ENCODE measurements around the gene NINL. TPM values are rescaled to one million over a fixed set of nuclear protein-coding genes. Genes with fewer than 3 reads are reported as not detected.
"Not testable (repeated sequence)": the region's sequence is repeated elsewhere in the genome, so short reads cannot be mapped to it uniquely, and the experiment has no call there.

NINL gene
- polyA plus RNA-seq, 1 donor, result 30.9 TPM

GRCh38 chr20:25478889-25479568, 106.3 kb downstream of the NINL start:
- peaks cover 61% of the 10 kb centered on the region for H3K36me3 ChIP-seq (ENCODE audit: control insufficient read depth, insufficient read depth, low read length)

GRCh38 chr20:25477014-25477882, 108.1 kb downstream of the NINL start:
- H3K4me1 ChIP-seq (ENCODE audit: control insufficient read depth, insufficient read depth, low read length), result no peaks in the 10 kb centered on the region
- no peaks in the 10 kb centered on the region for H3K9me3 ChIP-seq (ENCODE audit: control insufficient read depth, low read depth, low read length)
- no peak overlapping the region for H3K4me3 ChIP-seq (ENCODE audit: low read length)
- H3K27ac ChIP-seq (ENCODE audit: low read length), result no peak overlapping the region
- WGBS (ENCODE audit: insufficient coverage, low lambda C conversion rate), result 100% methylated on average over 3 of the region's 28 CpGs
- no peak for DNase-seq
- H3K36me3 ChIP-seq (ENCODE audit: control insufficient read depth, insufficient read depth, low read length), result peaks cover 61% of the 10 kb centered on the region
- H3K27me3 ChIP-seq (ENCODE audit: control insufficient read depth, insufficient read depth, low read length), result no peaks in the 10 kb centered on the region

More at GRCh38 chr20:25478889-25479568, 106.3 kb downstream of the NINL start:
- Histone ChIP-seq H3K27ac (ENCODE audit: low read length) (no peak overlapping the region), H3K4me1 (ENCODE audit: control insufficient read depth, insufficient read depth, low read length) (no peaks in the 10 kb centered on the region), H3K9me3 (ENCODE audit: control insufficient read depth, low read depth, low read length) (no peaks in the 10 kb centered on the region), H3K27me3 (ENCODE audit: control insufficient read depth, insufficient read depth, low read length) (no peaks in the 10 kb centered on the region), H3K4me3 (ENCODE audit: low read length) (no peak overlapping the region)
- 80% methylated on average over 1 of the region's 24 CpGs for WGBS (ENCODE audit: insufficient coverage, low lambda C conversion rate)
- DNase-seq, result no peak

GRCh38 chr20:25476106-25477013, 109.0 kb downstream of the NINL start:
- DNase-seq, result no peak
- Histone ChIP-seq H3K27ac (ENCODE audit: low read length) (no peak overlapping the region), H3K4me1 (ENCODE audit: control insufficient read depth, insufficient read depth, low read length) (no peaks in the 10 kb centered on the region), H3K36me3 (ENCODE audit: control insufficient read depth, insufficient read depth, low read length) (peaks cover 61% of the 10 kb centered on the region), H3K9me3 (ENCODE audit: control insufficient read depth, low read depth, low read length) (no peaks in the 10 kb centered on the region), H3K27me3 (ENCODE audit: control insufficient read depth, insufficient read depth, low read length) (no peaks in the 10 kb centered on the region), H3K4me3 (ENCODE audit: low read length) (no peak overlapping the region)
- WGBS (ENCODE audit: insufficient coverage, low lambda C conversion rate), result no CpG with 5 or more reads among the region's 52 CpGs

- H3K4me3 ChIP-seq (ENCODE audit: low read length); H3K27ac ChIP-seq (ENCODE audit: low read length); H3K9me3 ChIP-seq (ENCODE audit: control insufficient read depth, low read depth, low read length); H3K4me1 ChIP-seq (ENCODE audit: control insufficient read depth, insufficient read depth, low read length); DNase-seq; H3K27me3 ChIP-seq (ENCODE audit: control insufficient read depth, insufficient read depth, low read length): not testable (repeated sequence)
- peaks cover 48% of the 10 kb centered on the region for H3K36me3 ChIP-seq (ENCODE audit: control insufficient read depth, insufficient read depth, low read length)
- 100% methylated on average over 1 of the region's 2 CpGs for WGBS (ENCODE audit: insufficient coverage, low lambda C conversion rate)
Observed at GRCh38 chr20:25473297-25473696, 112.0 kb downstream of the NINL start.

GRCh38 chr20:25471020-25471419, 114.3 kb downstream of the NINL start:
- no CpG with 5 or more reads among the region's 7 CpGs for WGBS (ENCODE audit: insufficient coverage, low lambda C conversion rate)
- no peaks in the 10 kb centered on the region for H3K4me1 ChIP-seq (ENCODE audit: control insufficient read depth, insufficient read depth, low read length)

GRCh38 chr20:25470045-25470444, 115.3 kb downstream of the NINL start:
- peak; percentile 13 to 15 for DNase-seq
- Histone ChIP-seq H3K4me3 (ENCODE audit: low read length) (no peak overlapping the region), H3K27ac (ENCODE audit: low read length) (no peak overlapping the region), H3K27me3 (ENCODE audit: control insufficient read depth, insufficient read depth, low read length) (no peaks in the 10 kb centered on the region), H3K4me1 (ENCODE audit: control insufficient read depth, insufficient read depth, low read length) (no peaks in the 10 kb centered on the region), H3K36me3 (ENCODE audit: control insufficient read depth, insufficient read depth, low read length) (peaks cover 53% of the 10 kb centered on the region), H3K9me3 (ENCODE audit: control insufficient read depth, low read depth, low read length) (no peaks in the 10 kb centered on the region)
- no CpG with 5 or more reads among the region's 13 CpGs for WGBS (ENCODE audit: insufficient coverage, low lambda C conversion rate)

More at GRCh38 chr20:25471020-25471419, 114.3 kb downstream of the NINL start:
- Histone ChIP-seq H3K9me3 (ENCODE audit: control insufficient read depth, low read depth, low read length) (no peaks in the 10 kb centered on the region), H3K27ac (ENCODE audit: low read length) (no peak overlapping the region), H3K27me3 (ENCODE audit: control insufficient read depth, insufficient read depth, low read length) (no peaks in the 10 kb centered on the region), H3K36me3 (ENCODE audit: control insufficient read depth, insufficient read depth, low read length) (peaks cover 46% of the 10 kb centered on the region), H3K4me3 (ENCODE audit: low read length) (no peak overlapping the region)
- DNase-seq, result no peak

- DNase-seq, result no peak
- H3K27me3 ChIP-seq (ENCODE audit: control insufficient read depth, insufficient read depth, low read length), result no peaks in the 10 kb centered on the region
- no peak overlapping the region for H3K4me3 ChIP-seq (ENCODE audit: low read length)
- H3K27ac ChIP-seq (ENCODE audit: low read length), result no peak overlapping the region
- no peaks in the 10 kb centered on the region for H3K9me3 ChIP-seq (ENCODE audit: control insufficient read depth, low read depth, low read length)
- no CpG with 5 or more reads among the region's 13 CpGs for WGBS (ENCODE audit: insufficient coverage, low lambda C conversion rate)
- H3K36me3 ChIP-seq (ENCODE audit: control insufficient read depth, insufficient read depth, low read length), result peaks cover 58% of the 10 kb centered on the region
- no peaks in the 10 kb centered on the region for H3K4me1 ChIP-seq (ENCODE audit: control insufficient read depth, insufficient read depth, low read length)
Observed at GRCh38 chr20:25469558-25469957, 115.8 kb downstream of the NINL start.

GRCh38 chr20:25468126-25469075, 116.9 kb downstream of the NINL start:
- no peak overlapping the region for H3K27ac ChIP-seq (ENCODE audit: low read length)
- no peak overlapping the region for H3K4me3 ChIP-seq (ENCODE audit: low read length)
- WGBS (ENCODE audit: insufficient coverage, low lambda C conversion rate), result no CpG with 5 or more reads among the region's 18 CpGs
- peaks cover 60% of the 10 kb centered on the region for H3K36me3 ChIP-seq (ENCODE audit: control insufficient read depth, insufficient read depth, low read length)
- no peaks in the 10 kb centered on the region for H3K27me3 ChIP-seq (ENCODE audit: control insufficient read depth, insufficient read depth, low read length)
- DNase-seq, result no peak
- H3K4me1 ChIP-seq (ENCODE audit: control insufficient read depth, insufficient read depth, low read length), result no peaks in the 10 kb centered on the region
- H3K9me3 ChIP-seq (ENCODE audit: control insufficient read depth, low read depth, low read length), result no peaks in the 10 kb centered on the region

- DNase-seq, result no peak
- no peak overlapping the region for H3K4me3 ChIP-seq (ENCODE audit: low read length)
- no peaks in the 10 kb centered on the region for H3K9me3 ChIP-seq (ENCODE audit: control insufficient read depth, low read depth, low read length)
- no peaks in the 10 kb centered on the region for H3K4me1 ChIP-seq (ENCODE audit: control insufficient read depth, insufficient read depth, low read length)
- WGBS (ENCODE audit: insufficient coverage, low lambda C conversion rate), result 100% methylated on average over 2 of the region's 8 CpGs
- no peaks in the 10 kb centered on the region for H3K27me3 ChIP-seq (ENCODE audit: control insufficient read depth, insufficient read depth, low read length)
- peaks cover 61% of the 10 kb centered on the region for H3K36me3 ChIP-seq (ENCODE audit: control insufficient read depth, insufficient read depth, low read length)
- H3K27ac ChIP-seq (ENCODE audit: low read length), result no peak overlapping the region
Observed at GRCh38 chr20:25467441-25467840, 117.9 kb downstream of the NINL start.
